Suprapubic skin (tissue), 4 donors: ENCODE data around the gene GNA15.

Experiments
- EP300 ChIP-seq: sonication (generic); formaldehyde crosslinking; IDR thresholded peaks from one replicate; pipeline ENCODE4 v1.6.1; 2017; ENCODE audit warnings: antibody characterized with exemption
- POLR2A ChIP-seq, 2 donors: fragments of 450-650 bp; IDR thresholded peaks; one replicate each; pipeline ENCODE4 v1.6.1; 2017; ENCODE audit warnings: antibody characterized with exemption in 2 of 2, mild to moderate bottlenecking in 2 of 2, moderate library complexity in 2 of 2
- POLR2AphosphoS5 ChIP-seq, 3 donors: sonication (generic); formaldehyde crosslinking; IDR thresholded peaks; one replicate each; pipeline ENCODE4 v1.6.1; 2017; ENCODE audit warnings: antibody characterized with exemption in 3 of 3
- TF ChIP-seq, protein P1 (sequence below), 2 donors: fragments of 200-600 bp in 1 of 2; fragments of 450-650 bp in 1 of 2; sonication (generic) in 1 of 2; IDR thresholded peaks; one replicate each; pipeline ENCODE4 v1.5.1; 2016 to 2019; ENCODE audit warnings: antibody characterized with exemption in 2 of 2, mild to moderate bottlenecking in 1 of 2, moderate library complexity in 1 of 2

DNA sequence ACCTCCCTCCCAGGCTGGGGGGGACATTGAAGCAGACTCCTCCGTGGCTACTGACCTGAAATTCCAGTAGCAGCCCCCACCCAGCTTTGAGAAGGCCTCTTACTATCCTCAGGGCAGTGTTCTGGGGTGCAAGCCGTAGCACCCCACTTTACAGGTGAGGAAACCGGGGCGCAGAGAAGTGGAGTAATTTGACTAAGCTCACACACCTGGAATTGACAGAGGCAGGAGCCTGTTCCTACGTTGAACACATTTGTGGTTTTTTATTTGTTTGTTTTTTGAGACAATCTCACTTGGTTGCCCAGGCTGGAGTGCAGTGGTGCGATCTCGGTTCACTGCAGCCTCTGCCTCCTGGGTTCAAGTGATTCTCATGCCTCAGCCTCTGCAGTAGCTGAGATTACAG lies 28.1 kb downstream of the GNA15 start:
- TF ChIP-seq POLR2A (IDR thresholded peaks at IDR 0.05) = no peak
- TF ChIP-seq, protein P1, sequence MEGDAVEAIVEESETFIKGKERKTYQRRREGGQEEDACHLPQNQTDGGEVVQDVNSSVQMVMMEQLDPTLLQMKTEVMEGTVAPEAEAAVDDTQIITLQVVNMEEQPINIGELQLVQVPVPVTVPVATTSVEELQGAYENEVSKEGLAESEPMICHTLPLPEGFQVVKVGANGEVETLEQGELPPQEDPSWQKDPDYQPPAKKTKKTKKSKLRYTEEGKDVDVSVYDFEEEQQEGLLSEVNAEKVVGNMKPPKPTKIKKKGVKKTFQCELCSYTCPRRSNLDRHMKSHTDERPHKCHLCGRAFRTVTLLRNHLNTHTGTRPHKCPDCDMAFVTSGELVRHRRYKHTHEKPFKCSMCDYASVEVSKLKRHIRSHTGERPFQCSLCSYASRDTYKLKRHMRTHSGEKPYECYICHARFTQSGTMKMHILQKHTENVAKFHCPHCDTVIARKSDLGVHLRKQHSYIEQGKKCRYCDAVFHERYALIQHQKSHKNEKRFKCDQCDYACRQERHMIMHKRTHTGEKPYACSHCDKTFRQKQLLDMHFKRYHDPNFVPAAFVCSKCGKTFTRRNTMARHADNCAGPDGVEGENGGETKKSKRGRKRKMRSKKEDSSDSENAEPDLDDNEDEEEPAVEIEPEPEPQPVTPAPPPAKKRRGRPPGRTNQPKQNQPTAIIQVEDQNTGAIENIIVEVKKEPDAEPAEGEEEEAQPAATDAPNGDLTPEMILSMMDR (IDR thresholded peaks at IDR 0.05) = no peak
- no peak for TF ChIP-seq EP300
- no peak for TF ChIP-seq POLR2AphosphoS5 (IDR thresholded peaks at IDR 0.05)
